ENCODE data around the gene DBNDD2.

DBNDD2 gene

DNA sequence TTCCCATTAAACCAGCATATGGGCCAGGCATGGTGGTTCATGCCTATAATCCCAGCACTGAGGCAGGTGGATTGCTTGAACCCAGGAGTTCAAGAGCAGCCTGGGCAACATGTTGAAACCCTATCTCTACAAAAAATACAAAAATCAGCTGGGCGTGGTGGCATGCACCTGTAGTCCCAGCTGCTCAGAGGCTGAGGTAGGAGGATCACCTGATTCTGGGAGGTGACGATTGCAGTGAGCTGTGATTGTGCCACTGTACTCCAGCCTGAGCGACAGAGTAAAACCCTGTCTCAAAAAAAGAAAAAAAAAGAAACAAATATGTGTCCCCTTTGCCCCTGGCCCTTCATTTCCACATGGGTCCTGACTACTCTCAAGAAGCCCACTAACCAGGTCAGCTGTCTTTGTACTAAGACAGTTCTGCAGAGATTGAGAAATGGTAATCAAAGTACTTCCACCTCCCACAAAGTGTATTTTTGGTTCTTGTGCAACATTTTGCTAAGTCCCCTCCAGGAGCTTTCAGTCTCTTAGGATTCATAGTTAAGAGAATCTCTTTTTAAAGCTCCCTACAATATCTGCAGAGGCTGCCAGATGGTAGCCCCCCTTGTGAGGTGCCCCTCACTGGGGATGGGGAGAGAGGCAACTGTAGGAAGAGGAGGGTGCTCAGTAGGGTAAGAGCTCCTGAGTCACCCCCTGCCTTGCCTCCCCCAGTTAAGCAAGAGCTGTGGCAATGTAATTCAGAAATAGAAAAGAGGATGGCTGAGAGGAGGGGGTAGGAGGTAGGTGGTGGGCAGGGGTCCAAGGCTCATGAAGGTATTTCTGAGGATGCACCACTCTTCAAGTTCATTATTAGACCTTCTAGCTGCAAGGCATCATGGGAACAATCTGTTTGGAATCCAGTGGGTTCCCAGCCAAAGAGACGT, 44.9 kb downstream of the DBNDD2 start:
- no peak for DNase-seq

DNA sequence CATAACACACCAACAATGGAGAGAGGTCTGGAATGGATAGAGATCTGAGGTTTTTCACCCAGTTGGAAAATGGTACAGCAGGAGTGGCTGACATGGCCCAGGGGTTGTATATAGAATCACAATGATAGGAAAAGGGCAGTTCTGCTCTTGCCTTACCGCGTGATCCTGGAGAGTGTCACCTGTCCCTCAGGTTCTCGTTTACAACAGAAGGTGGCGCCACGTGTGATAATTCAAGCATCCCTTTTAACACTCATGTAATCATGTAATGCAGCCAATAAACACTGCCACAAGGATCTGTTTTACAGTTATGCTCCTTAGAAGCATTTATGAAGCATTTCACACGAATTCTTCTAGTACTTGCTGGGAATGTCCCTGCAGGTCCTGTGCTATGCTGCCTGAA, 48.5 kb downstream of the DBNDD2 start:
- peak; percentile 61 for DNase-seq

DNA sequence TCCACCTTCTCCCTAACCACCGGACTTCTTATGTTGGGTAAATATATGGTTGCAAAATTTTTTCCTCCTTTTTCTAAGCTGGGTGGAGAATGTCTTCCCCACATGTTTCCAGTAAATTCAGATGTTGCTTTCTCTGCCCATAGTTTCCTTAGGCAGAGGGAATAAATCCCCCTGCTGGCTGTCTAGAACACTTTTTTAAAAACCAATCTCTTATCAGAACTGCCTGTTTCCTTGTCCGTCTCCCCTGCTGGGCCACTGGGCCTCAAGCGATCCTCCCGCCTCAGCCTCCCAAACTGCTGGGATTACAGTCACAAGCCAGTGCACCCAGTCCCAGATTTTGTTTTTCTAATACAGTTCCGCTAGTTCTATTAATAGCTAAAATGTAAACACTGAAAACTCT, 51.5 kb downstream of the DBNDD2 start:
- no peak for DNase-seq

All from NCI-H69 (cell line).